ENCODE measurements around the gene SBK3.
"Not testable (repeated sequence)": the region's sequence is repeated elsewhere in the genome, so short reads cannot be mapped to it uniquely, and the experiment has no call there.

Gene SBK3

GRCh38 chr19:55545443-55545842 lies at the start of gene SBK3:
SBK3 (minus strand) TSS chr19:55545543; CDS start chr19:55545543, 0 bp downstream.
- no peaks in the 10 kb centered on the region for H3K27me3 ChIP-seq (ENCODE audit: control insufficient read depth, insufficient read depth, low read length)

GRCh38 chr19:55593096-55593772 lies 47.9 kb upstream of the SBK3 start:
- no peaks in the 10 kb centered on the region for H3K27me3 ChIP-seq (ENCODE audit: control insufficient read depth, insufficient read depth, low read length)
- no peak overlapping the region for H3K27ac ChIP-seq (ENCODE audit: low read length)
- peaks cover 23% of the 10 kb centered on the region for H3K36me3 ChIP-seq (ENCODE audit: control insufficient read depth, low read depth, low read length)
- H3K9ac ChIP-seq (ENCODE audit: low read length): no peak overlapping the region
- peaks cover 13% of the 10 kb centered on the region for H3K4me1 ChIP-seq (ENCODE audit: control insufficient read depth, low read depth, low read length)
- no peaks in the 10 kb centered on the region for H3K9me3 ChIP-seq (ENCODE audit: control insufficient read depth, low read depth, low read length)
- H3K4me3 ChIP-seq (ENCODE audit: low read length): no peak overlapping the region

More at GRCh38 chr19:55545443-55545842, at the start of gene SBK3:
- Histone ChIP-seq H3K27ac (ENCODE audit: low read length) (no peak within 1 kb of the TSS), H3K9me3 (ENCODE audit: control insufficient read depth, low read depth, low read length) (no peaks in the 10 kb centered on the region), H3K36me3 (ENCODE audit: control insufficient read depth, low read depth, low read length) (no peaks in the 10 kb centered on the region), H3K4me3 (ENCODE audit: low read length) (no peak within 1 kb of the TSS), H3K4me1 (ENCODE audit: control insufficient read depth, low read depth, low read length) (peaks cover 3% of the 10 kb centered on the region), H3K9ac (ENCODE audit: low read length) (no peak within 1 kb of the TSS)

GRCh38 chr19:55592391-55593090 lies 47.2 kb upstream of the SBK3 start:
- Histone ChIP-seq H3K4me3 (ENCODE audit: low read length) (no peak overlapping the region), H3K27ac (ENCODE audit: low read length) (no peak overlapping the region), H3K36me3 (ENCODE audit: control insufficient read depth, low read depth, low read length) (peaks cover 23% of the 10 kb centered on the region), H3K9ac (ENCODE audit: low read length) (no peak overlapping the region), H3K27me3 (ENCODE audit: control insufficient read depth, insufficient read depth, low read length) (no peaks in the 10 kb centered on the region), H3K4me1 (ENCODE audit: control insufficient read depth, low read depth, low read length) (peaks cover 8% of the 10 kb centered on the region), H3K9me3 (ENCODE audit: control insufficient read depth, low read depth, low read length) (no peaks in the 10 kb centered on the region)

- H3K27ac ChIP-seq (ENCODE audit: low read length): no peak overlapping the region
- H3K9me3 ChIP-seq (ENCODE audit: control insufficient read depth, low read depth, low read length): no peaks in the 10 kb centered on the region
- peaks cover 8% of the 10 kb centered on the region for H3K4me1 ChIP-seq (ENCODE audit: control insufficient read depth, low read depth, low read length)
- no peak overlapping the region for H3K4me3 ChIP-seq (ENCODE audit: low read length)
- H3K9ac ChIP-seq (ENCODE audit: low read length): no peak overlapping the region
- peaks cover 23% of the 10 kb centered on the region for H3K36me3 ChIP-seq (ENCODE audit: control insufficient read depth, low read depth, low read length)
- H3K27me3 ChIP-seq (ENCODE audit: control insufficient read depth, insufficient read depth, low read length): no peaks in the 10 kb centered on the region
Measured at GRCh38 chr19:55591555-55591954, 46.2 kb upstream of the SBK3 start.

- Histone ChIP-seq H3K4me1 (ENCODE audit: control insufficient read depth, low read depth, low read length) (peaks cover 10% of the 10 kb centered on the region), H3K27ac (ENCODE audit: low read length) (no peak overlapping the region), H3K9me3 (ENCODE audit: control insufficient read depth, low read depth, low read length) (no peaks in the 10 kb centered on the region), H3K9ac (ENCODE audit: low read length) (no peak overlapping the region), H3K27me3 (ENCODE audit: control insufficient read depth, insufficient read depth, low read length) (no peaks in the 10 kb centered on the region), H3K36me3 (ENCODE audit: control insufficient read depth, low read depth, low read length) (peaks cover 14% of the 10 kb centered on the region), H3K4me3 (ENCODE audit: low read length) (no peak overlapping the region)
Measured at GRCh38 chr19:55590617-55591016, 45.3 kb upstream of the SBK3 start.

- no peak overlapping the region for H3K4me3 ChIP-seq (ENCODE audit: low read length)
- no peak overlapping the region for H3K9ac ChIP-seq (ENCODE audit: low read length)
- no peaks in the 10 kb centered on the region for H3K9me3 ChIP-seq (ENCODE audit: control insufficient read depth, low read depth, low read length)
- peaks cover 11% of the 10 kb centered on the region for H3K36me3 ChIP-seq (ENCODE audit: control insufficient read depth, low read depth, low read length)
- H3K27me3 ChIP-seq (ENCODE audit: control insufficient read depth, insufficient read depth, low read length): no peaks in the 10 kb centered on the region
- H3K27ac ChIP-seq (ENCODE audit: low read length): no peak overlapping the region
- peaks cover 14% of the 10 kb centered on the region for H3K4me1 ChIP-seq (ENCODE audit: control insufficient read depth, low read depth, low read length)
Measured at GRCh38 chr19:55590109-55590508, 44.8 kb upstream of the SBK3 start.

GRCh38 chr19:55588738-55589137 lies 43.4 kb upstream of the SBK3 start:
- Histone ChIP-seq H3K27ac (ENCODE audit: low read length) (no peak overlapping the region), H3K36me3 (ENCODE audit: control insufficient read depth, low read depth, low read length) (peaks cover 6% of the 10 kb centered on the region), H3K4me3 (ENCODE audit: low read length) (no peak overlapping the region), H3K27me3 (ENCODE audit: control insufficient read depth, insufficient read depth, low read length) (no peaks in the 10 kb centered on the region), H3K4me1 (ENCODE audit: control insufficient read depth, low read depth, low read length) (peaks cover 14% of the 10 kb centered on the region), H3K9ac (ENCODE audit: low read length) (no peak overlapping the region), H3K9me3 (ENCODE audit: control insufficient read depth, low read depth, low read length) (no peaks in the 10 kb centered on the region)

GRCh38 chr19:55586976-55587668 lies 41.8 kb upstream of the SBK3 start:
- H3K36me3 ChIP-seq (ENCODE audit: control insufficient read depth, low read depth, low read length): peaks cover 4% of the 10 kb centered on the region
- H3K4me1 ChIP-seq (ENCODE audit: control insufficient read depth, low read depth, low read length): peaks cover 14% of the 10 kb centered on the region
- H3K27me3 ChIP-seq (ENCODE audit: control insufficient read depth, insufficient read depth, low read length): no peaks in the 10 kb centered on the region
- peak overlapping the region; percentile 33 for H3K9ac ChIP-seq (ENCODE audit: low read length)
- H3K4me3 ChIP-seq (ENCODE audit: low read length): peak overlapping the region; percentile 53
- no peaks in the 10 kb centered on the region for H3K9me3 ChIP-seq (ENCODE audit: control insufficient read depth, low read depth, low read length)
- H3K27ac ChIP-seq (ENCODE audit: low read length): no peak overlapping the region

- Histone ChIP-seq H3K9me3 (ENCODE audit: control insufficient read depth, low read depth, low read length) (no peaks in the 10 kb centered on the region), H3K27me3 (ENCODE audit: control insufficient read depth, insufficient read depth, low read length) (no peaks in the 10 kb centered on the region), H3K27ac (ENCODE audit: low read length) (no peak overlapping the region), H3K9ac (ENCODE audit: low read length) (no peak overlapping the region), H3K36me3 (ENCODE audit: control insufficient read depth, low read depth, low read length) (no peaks in the 10 kb centered on the region), H3K4me1 (ENCODE audit: control insufficient read depth, low read depth, low read length) (peaks cover 14% of the 10 kb centered on the region), H3K4me3 (ENCODE audit: low read length) (peak overlapping the region; percentile 61)
Measured at GRCh38 chr19:55585658-55586339, 40.5 kb upstream of the SBK3 start.

- Histone ChIP-seq H3K27me3 (ENCODE audit: control insufficient read depth, insufficient read depth, low read length) (no peaks in the 10 kb centered on the region), H3K27ac (ENCODE audit: low read length) (no peak overlapping the region), H3K36me3 (ENCODE audit: control insufficient read depth, low read depth, low read length) (no peaks in the 10 kb centered on the region), H3K4me1 (ENCODE audit: control insufficient read depth, low read depth, low read length) (peaks cover 9% of the 10 kb centered on the region), H3K4me3 (ENCODE audit: low read length) (no peak overlapping the region), H3K9me3 (ENCODE audit: control insufficient read depth, low read depth, low read length) (no peaks in the 10 kb centered on the region), H3K9ac (ENCODE audit: low read length) (no peak overlapping the region)
Measured at GRCh38 chr19:55584871-55585270, 39.5 kb upstream of the SBK3 start.

GRCh38 chr19:55583897-55584296 lies 38.6 kb upstream of the SBK3 start:
- not testable (repeated sequence) for H3K27me3 ChIP-seq (ENCODE audit: control insufficient read depth, insufficient read depth, low read length); H3K36me3 ChIP-seq (ENCODE audit: control insufficient read depth, low read depth, low read length); H3K27ac ChIP-seq (ENCODE audit: low read length); H3K4me1 ChIP-seq (ENCODE audit: control insufficient read depth, low read depth, low read length); H3K9me3 ChIP-seq (ENCODE audit: control insufficient read depth, low read depth, low read length); H3K4me3 ChIP-seq (ENCODE audit: low read length); H3K9ac ChIP-seq (ENCODE audit: low read length)
